Measurements from ENCODE around the gene DIAPH2. TPM values are rescaled to one million over a fixed set of nuclear protein-coding genes. Genes with fewer than 3 reads are reported as not detected.

Gene DIAPH2
- total RNA-seq, 1 experiment from 2014 or later, result 10.9 TPM

GRCh38 chrX:96807318-96807717 lies 122.7 kb downstream of the DIAPH2 start:
- Histone ChIP-seq H3K36me3 (ENCODE audit: control insufficient read depth in 1 of 2, insufficient read depth in 2 of 2, low read length in 2 of 2) (no peaks in the 10 kb centered on the region), H3K4me1 (ENCODE audit: control insufficient read depth in 1 of 2, insufficient read depth in 2 of 2, low read length in 2 of 2) (no peaks in the 10 kb centered on the region), H3K9ac (ENCODE audit: low read length) (no peak overlapping the region), H4K20me1 (ENCODE audit: insufficient read depth) (no peaks in the 10 kb centered on the region), H3K4me3 (replicated peaks in 1 of 2; ENCODE audit: low read depth in 1 of 2, low read length in 2 of 2) (no peak overlapping the region), H3K4me2 (ENCODE audit: low read length) (no peak overlapping the region), H3K9me2 (ENCODE audit: insufficient read depth) (no peaks in the 10 kb centered on the region), H3K9me3 (ENCODE audit: control insufficient read depth in 1 of 2, insufficient read depth in 1 of 2, low read depth in 1 of 2, low read length in 2 of 2) (no peaks in the 10 kb centered on the region), H2AFZ (ENCODE audit: low read depth, low read length, poor library complexity, severe bottlenecking) (no peak overlapping the region), H3K79me2 (ENCODE audit: insufficient read depth, low read length) (no peaks in the 10 kb centered on the region), H3K27me3 (ENCODE audit: insufficient read depth, low read length) (no peaks in the 10 kb centered on the region), H3K27ac (ENCODE audit: low read depth, low read length) (no peak overlapping the region)
- ChIA-PET RAD21 (ENCODE audit: low non-redundant PET in 1 of 2, low total read pairs in 2 of 2, uncharacterized antibody in 2 of 2, unreplicated experiment in 2 of 2) (no interaction called here), POLR2A (no interaction called here), CTCF (no interaction called here)
- ATAC-seq, result no peak
- DNase-seq (ENCODE audit: low read depth, low spot score), result no peak
- intact Hi-C loops (cut with micrococcal nuclease), result no loop called here
- no peak for TF ChIP-seq EGR1 (IDR thresholded peaks at IDR 0.05; ENCODE audit: low read depth)
- no peak for TF ChIP-seq POLR2AphosphoS5 (IDR thresholded peaks at IDR 0.05; ENCODE audit: low read depth, low read length)
- TF ChIP-seq MAX (IDR thresholded peaks at IDR 0.05), result no peak
- TF ChIP-seq ELF1 (IDR thresholded peaks at IDR 0.05; ENCODE audit: borderline replicate concordance, low read depth), result no peak
- no TSS peak for BruUV-seq (replicated peaks)

GRCh38 chrX:96820935-96821334 lies 136.3 kb downstream of the DIAPH2 start:
- Histone ChIP-seq H4K20me1 (ENCODE audit: insufficient read depth) (no peaks in the 10 kb centered on the region), H3K4me3 (replicated peaks in 1 of 2; ENCODE audit: low read depth in 1 of 2, low read length in 2 of 2) (no peak overlapping the region), H3K36me3 (ENCODE audit: control insufficient read depth in 1 of 2, insufficient read depth in 2 of 2, low read length in 2 of 2) (no peaks in the 10 kb centered on the region), H3K27me3 (ENCODE audit: insufficient read depth, low read length) (no peaks in the 10 kb centered on the region), H3K9me2 (ENCODE audit: insufficient read depth) (no peaks in the 10 kb centered on the region), H3K9me3 (ENCODE audit: control insufficient read depth in 1 of 2, insufficient read depth in 1 of 2, low read depth in 1 of 2, low read length in 2 of 2) (no peaks in the 10 kb centered on the region), H3K27ac (ENCODE audit: low read depth, low read length) (no peak overlapping the region), H3K79me2 (ENCODE audit: insufficient read depth, low read length) (no peaks in the 10 kb centered on the region), H3K4me1 (ENCODE audit: control insufficient read depth in 1 of 2, insufficient read depth in 2 of 2, low read length in 2 of 2) (no peaks in the 10 kb centered on the region), H3K4me2 (ENCODE audit: low read length) (no peak overlapping the region), H2AFZ (ENCODE audit: low read depth, low read length, poor library complexity, severe bottlenecking) (no peak overlapping the region), H3K9ac (ENCODE audit: low read length) (no peak overlapping the region)
- RAD21 ChIA-PET (ENCODE audit: low non-redundant PET in 1 of 2, low total read pairs in 2 of 2, uncharacterized antibody in 2 of 2, unreplicated experiment in 2 of 2), result no interaction called here
- intact Hi-C loops (cut with micrococcal nuclease), result no loop called here
- CTCF ChIA-PET, result no interaction called here
- no peak for ATAC-seq
- no peak for DNase-seq (ENCODE audit: low read depth, low spot score)
- POLR2A ChIA-PET, result no interaction called here
- BruUV-seq (replicated peaks), result no TSS peak
- TF ChIP-seq YY1 (IDR thresholded peaks at IDR 0.05; ENCODE audit: extremely low read depth, insufficient replicate concordance, low read depth, low read length) (no peak), EZH2 (IDR thresholded peaks at IDR 0.05) (no peak), REST (IDR thresholded peaks at IDR 0.05; ENCODE audit: low read depth) (no peak), FOSL1 (IDR thresholded peaks at IDR 0.05; ENCODE audit: low read depth) (no peak), SIN3A (IDR thresholded peaks at IDR 0.05; ENCODE audit: low read depth) (no peak), ZNF274 (IDR thresholded peaks at IDR 0.05; ENCODE audit: low read depth, low read length) (no peak), CTCF (IDR thresholded peaks at IDR 0.05 in 2 of 3, conservative IDR thresholded peaks at IDR 0.05 in 1 of 3; ENCODE audit: borderline replicate concordance in 1 of 3, insufficient read depth in 1 of 3, low read depth in 2 of 3, low read length in 2 of 3) (no peak), CBX3 (IDR thresholded peaks at IDR 0.05; ENCODE audit: low read depth) (no peak), MAX (IDR thresholded peaks at IDR 0.05) (no peak), POLR2AphosphoS5 (IDR thresholded peaks at IDR 0.05; ENCODE audit: low read depth, low read length) (no peak), RAD21 (IDR thresholded peaks at IDR 0.05; ENCODE audit: low read depth) (no peak), TCF7L2 (IDR thresholded peaks at IDR 0.05; ENCODE audit: borderline replicate concordance, extremely low read depth, insufficient read depth, insufficient read length) (no peak), JUND (IDR thresholded peaks at IDR 0.05) (no peak)

All from HCT116 (cell line).